Mucosa of descending colon (tissue), 3 donors: ENCODE measurements around the gene TPPP. TPM values are rescaled to one million over a fixed set of nuclear protein-coding genes. Genes with fewer than 3 reads are reported as not detected.

Source experiments
- ATAC-seq: fragments of 200-7000 bp; cut with Tn5 transposase; one replicate; pipeline ENCODE4 v1.9.1; 2020; ENCODE audit warnings: mild to moderate bottlenecking, moderate library complexity
- DNase-seq, 3 donors: peaks; one replicate each; pipeline ENCODE4 v3.0.0-alpha.2; 2020
- H3K36me3 ChIP-seq: fragments of 200-600 bp; one replicate; pipeline ENCODE4 v1.8.0; 2021; ENCODE audit warnings: low read depth, mild to moderate bottlenecking
- H3K4me1 ChIP-seq: fragments of 200-600 bp; one replicate; pipeline ENCODE4 v1.8.0; 2021; ENCODE audit warnings: low read depth, mild to moderate bottlenecking
- H3K4me3 ChIP-seq: fragments of 200-600 bp; one replicate; pipeline ENCODE4 v1.8.0; 2021; ENCODE audit warnings: mild to moderate bottlenecking
- H3K9me3 ChIP-seq: fragments of 200-600 bp; one replicate; pipeline ENCODE4 v1.8.0; 2021; ENCODE audit warnings: mild to moderate bottlenecking
- intact Hi-C, 2 donors: fragments of 100-400 bp; cut with DNase I in 1 of 2; cut with micrococcal nuclease in 1 of 2; formaldehyde crosslinking; loops; one replicate each; pipeline versions ENCODE4 v1.11.0 to v1.11.1; 2022; cut with DNase I, micrococcal nuclease
- total RNA-seq, 3 donors: library from RNA; stranded (reverse); fragmentation: NEBNext Ultra II Directional in 2 of 3; extraction: Animal tissue kit (Norgen Biotek cat#: 25700) in 2 of 3; gene quantifications; one replicate each; pipeline versions ENCODE4 v1.2.1 to v1.2.4, GENCODE V29; 2021 to 2023
- TF ChIP-seq, protein P1 (sequence below): fragments of 200-600 bp; IDR thresholded peaks from one replicate; pipeline ENCODE4 v1.8.0; 2022; ENCODE audit warnings: antibody characterized with exemption, mild to moderate bottlenecking
- donor health status: DM: no; HTN: no; CAD: no; lungs with moderate emphysema.
- donor health status: DM: no; HTN: no; CAD: no.
- donor health status: DM: no; HTN: yes; CAD: no.

The TPPP gene
- total RNA-seq, 3 donors from 2014 or later: 2.2 to 18.1 (median 2.2) TPM

DNA sequence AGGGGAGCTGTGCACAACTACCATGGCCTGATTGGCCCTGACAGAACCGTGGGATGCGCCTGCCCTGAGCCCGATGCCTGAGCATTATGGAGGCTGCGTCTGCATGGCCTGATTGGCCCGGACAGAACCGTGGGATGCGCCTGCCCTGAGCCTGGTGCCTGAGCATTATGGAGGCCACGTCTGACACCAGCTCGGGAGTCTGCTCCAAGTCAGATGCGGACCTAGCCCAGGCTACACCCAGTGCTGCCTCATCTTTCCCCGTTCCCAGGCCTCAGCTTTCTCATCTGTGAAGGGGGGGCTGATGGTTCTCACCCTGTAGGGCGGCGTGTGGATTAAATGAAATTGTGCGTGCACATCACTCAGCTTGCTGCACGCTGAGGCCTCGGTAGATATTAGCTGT lies 73.7 kb downstream of the TPPP start:
- TF ChIP-seq, protein P1, sequence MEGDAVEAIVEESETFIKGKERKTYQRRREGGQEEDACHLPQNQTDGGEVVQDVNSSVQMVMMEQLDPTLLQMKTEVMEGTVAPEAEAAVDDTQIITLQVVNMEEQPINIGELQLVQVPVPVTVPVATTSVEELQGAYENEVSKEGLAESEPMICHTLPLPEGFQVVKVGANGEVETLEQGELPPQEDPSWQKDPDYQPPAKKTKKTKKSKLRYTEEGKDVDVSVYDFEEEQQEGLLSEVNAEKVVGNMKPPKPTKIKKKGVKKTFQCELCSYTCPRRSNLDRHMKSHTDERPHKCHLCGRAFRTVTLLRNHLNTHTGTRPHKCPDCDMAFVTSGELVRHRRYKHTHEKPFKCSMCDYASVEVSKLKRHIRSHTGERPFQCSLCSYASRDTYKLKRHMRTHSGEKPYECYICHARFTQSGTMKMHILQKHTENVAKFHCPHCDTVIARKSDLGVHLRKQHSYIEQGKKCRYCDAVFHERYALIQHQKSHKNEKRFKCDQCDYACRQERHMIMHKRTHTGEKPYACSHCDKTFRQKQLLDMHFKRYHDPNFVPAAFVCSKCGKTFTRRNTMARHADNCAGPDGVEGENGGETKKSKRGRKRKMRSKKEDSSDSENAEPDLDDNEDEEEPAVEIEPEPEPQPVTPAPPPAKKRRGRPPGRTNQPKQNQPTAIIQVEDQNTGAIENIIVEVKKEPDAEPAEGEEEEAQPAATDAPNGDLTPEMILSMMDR: no peak
- Histone ChIP-seq H3K36me3 (no peaks in the 10 kb centered on the region), H3K9me3 (no peaks in the 10 kb centered on the region), H3K4me1 (no peaks in the 10 kb centered on the region), H3K4me3 (no peak overlapping the region)
- intact Hi-C loops: no loop called here
- peak in 1 of 3 donors; percentile 22 for DNase-seq
- no peak for ATAC-seq

DNA sequence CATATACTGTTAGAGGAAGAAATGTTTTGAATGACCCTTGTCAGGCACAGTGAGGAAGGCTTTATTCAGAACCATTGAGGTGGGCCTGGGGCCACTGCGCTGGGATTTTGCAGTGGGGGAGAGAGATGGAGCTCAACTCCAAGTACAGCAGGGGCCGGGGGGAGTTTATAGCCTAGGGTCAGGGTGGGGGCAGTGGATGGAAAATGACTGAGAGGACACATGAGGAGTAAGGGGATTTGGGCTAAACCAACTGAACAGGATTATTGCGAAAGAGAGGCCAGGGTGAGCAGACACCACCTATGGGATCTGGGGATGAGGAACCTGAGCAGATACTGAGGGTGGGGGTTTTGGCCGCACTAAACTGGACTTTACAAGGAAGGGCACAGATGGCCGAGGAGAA lies 74.7 kb downstream of the TPPP start:
- no peaks in the 10 kb centered on the region for H3K9me3 ChIP-seq
- DNase-seq (peak in 1 of 3 donors; percentile 22), ATAC-seq (no peak)
- TF ChIP-seq, protein P1: no peak
- H3K4me3 ChIP-seq: no peak overlapping the region
- no peaks in the 10 kb centered on the region for H3K36me3 ChIP-seq
- intact Hi-C loops: no loop called here
- H3K4me1 ChIP-seq: no peaks in the 10 kb centered on the region

- intact Hi-C loops: no loop called here
- Histone ChIP-seq H3K4me3 (no peak overlapping the region), H3K9me3 (no peaks in the 10 kb centered on the region), H3K4me1 (no peaks in the 10 kb centered on the region), H3K36me3 (no peaks in the 10 kb centered on the region)
- TF ChIP-seq, protein P1: no peak
- DNase-seq (peak in 1 of 3 donors; percentile 1), ATAC-seq (no peak)
Observed at GRCh38 chr5:617896-618295, 75.3 kb downstream of the TPPP start.

DNA sequence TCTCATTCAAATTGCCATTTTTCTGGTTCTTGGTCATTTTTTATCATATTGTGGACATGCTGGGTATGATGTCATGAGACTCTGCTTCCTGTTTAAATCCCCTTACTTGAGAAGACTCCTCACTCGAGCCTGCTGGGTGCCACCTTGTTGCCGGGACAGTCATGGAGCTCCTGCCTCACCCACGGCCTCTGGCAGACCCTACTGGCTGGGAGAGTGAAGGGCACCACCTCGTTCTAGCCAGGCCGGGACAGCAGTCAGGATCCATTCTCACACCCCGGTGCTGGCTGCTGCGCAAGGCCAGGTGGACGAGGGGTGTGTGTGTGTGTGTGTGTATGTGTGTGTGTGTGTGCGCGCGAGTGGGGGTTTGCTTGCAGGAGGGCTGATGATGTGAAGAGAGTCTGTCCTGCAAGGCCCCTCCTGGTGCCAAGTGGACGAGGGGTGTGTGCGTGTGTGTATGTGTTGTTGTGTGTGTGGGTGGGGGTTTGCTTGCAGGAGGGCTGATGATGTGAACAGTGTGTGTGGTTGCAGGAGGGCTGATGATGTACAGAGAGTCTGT lies 76.6 kb downstream of the TPPP start:
- H3K4me1 ChIP-seq: no peaks in the 10 kb centered on the region
- DNase-seq (peak in 1 of 3 donors; percentile 34), ATAC-seq (no peak)
- intact Hi-C loops: no loop called here
- no peak overlapping the region for H3K4me3 ChIP-seq
- H3K9me3 ChIP-seq: no peaks in the 10 kb centered on the region
- no peaks in the 10 kb centered on the region for H3K36me3 ChIP-seq
- TF ChIP-seq, protein P1: no peak

- TF ChIP-seq, protein P1: no peak
- ATAC-seq: peak; percentile 36
- intact Hi-C loops: no loop called here
Observed at GRCh38 chr5:612498-613424, 80.4 kb downstream of the TPPP start.

More at GRCh38 chr5:612498-613424, 80.4 kb downstream of the TPPP start:
- DNase-seq: peak in 1 of 3 donors; percentile 9
- H3K4me3 ChIP-seq: peak overlapping the region; percentile 59
- H3K36me3 ChIP-seq: no peaks in the 10 kb centered on the region
- H3K4me1 ChIP-seq: no peaks in the 10 kb centered on the region
- H3K9me3 ChIP-seq: no peaks in the 10 kb centered on the region
